ENCODE data around the gene OBI1. TPM values are rescaled to one million over a fixed set of nuclear protein-coding genes. Genes with fewer than 3 reads are reported as not detected.

The OBI1 gene
- total RNA-seq, 1 experiment from 2014 or later = 7.9 TPM

- DNase-seq (no peak), ATAC-seq (no peak)
- H3K79me2 ChIP-seq (ENCODE audit: low read length) = peaks cover 87% of the 10 kb centered on the region
- no peak overlapping the region for H3K27ac ChIP-seq (ENCODE audit: low read length)
- H3K4me1 ChIP-seq (ENCODE audit: insufficient read depth, low read length) = peaks cover 6% of the 10 kb centered on the region; the same call in 1 of the 2 replicates
- H2AFZ ChIP-seq (ENCODE audit: low read length) = no peak overlapping the region
- ChIA-PET CTCF (no interaction called here), POLR2A (ENCODE audit: unreplicated experiment) (no interaction called here)
- TF ChIP-seq EZH2phosphoT487 (IDR thresholded peaks at IDR 0.05; ENCODE audit: borderline replicate concordance, low read length) = no peak
- TF ChIP-seq EZH2 (IDR thresholded peaks at IDR 0.05; ENCODE audit: low read length, unreplicated experiment) = no peak
- TF ChIP-seq, protein P1, sequence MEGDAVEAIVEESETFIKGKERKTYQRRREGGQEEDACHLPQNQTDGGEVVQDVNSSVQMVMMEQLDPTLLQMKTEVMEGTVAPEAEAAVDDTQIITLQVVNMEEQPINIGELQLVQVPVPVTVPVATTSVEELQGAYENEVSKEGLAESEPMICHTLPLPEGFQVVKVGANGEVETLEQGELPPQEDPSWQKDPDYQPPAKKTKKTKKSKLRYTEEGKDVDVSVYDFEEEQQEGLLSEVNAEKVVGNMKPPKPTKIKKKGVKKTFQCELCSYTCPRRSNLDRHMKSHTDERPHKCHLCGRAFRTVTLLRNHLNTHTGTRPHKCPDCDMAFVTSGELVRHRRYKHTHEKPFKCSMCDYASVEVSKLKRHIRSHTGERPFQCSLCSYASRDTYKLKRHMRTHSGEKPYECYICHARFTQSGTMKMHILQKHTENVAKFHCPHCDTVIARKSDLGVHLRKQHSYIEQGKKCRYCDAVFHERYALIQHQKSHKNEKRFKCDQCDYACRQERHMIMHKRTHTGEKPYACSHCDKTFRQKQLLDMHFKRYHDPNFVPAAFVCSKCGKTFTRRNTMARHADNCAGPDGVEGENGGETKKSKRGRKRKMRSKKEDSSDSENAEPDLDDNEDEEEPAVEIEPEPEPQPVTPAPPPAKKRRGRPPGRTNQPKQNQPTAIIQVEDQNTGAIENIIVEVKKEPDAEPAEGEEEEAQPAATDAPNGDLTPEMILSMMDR (conservative IDR thresholded peaks at IDR 0.05; ENCODE audit: low read depth, low read length) = no peak
- H3K9ac ChIP-seq (ENCODE audit: low read length) = no peak overlapping the region
- H3K36me3 ChIP-seq (ENCODE audit: low read depth, low read length) = no peaks in the 10 kb centered on the region; the same call in 1 of the 2 replicates
- no peaks in the 10 kb centered on the region for H3F3A ChIP-seq (ENCODE audit: low read length, unreplicated experiment)
- peaks cover 28% of the 10 kb centered on the region for H4K20me1 ChIP-seq (ENCODE audit: low read length)
- no peaks in the 10 kb centered on the region for H3K9me2 ChIP-seq (replicated peaks; ENCODE audit: low read length)
- H3K4me2 ChIP-seq (ENCODE audit: low read length) = no peak overlapping the region
- no peaks in the 10 kb centered on the region for H3K9me3 ChIP-seq (ENCODE audit: low read length)
- H3K27me3 ChIP-seq (ENCODE audit: low read length) = no peaks in the 10 kb centered on the region
- intact Hi-C loops (cut with micrococcal nuclease) = loop anchor here (5.0 kb wide), 1 partner anchor 52 kb away; no protein-coding TSS in a partner anchor
- no TSS peak for BruUV-seq (replicated peaks)
- no peak overlapping the region for H3K4me3 ChIP-seq (ENCODE audit: low read length)
These were observed 3.9 kb downstream of the OBI1 start for GRCh38 chr13:78655007-78655406.

GRCh38 chr13:78652651-78653050, 6.3 kb downstream of the OBI1 start:
- Histone ChIP-seq H3K4me2 (ENCODE audit: low read length) (no peak overlapping the region), H3K27ac (ENCODE audit: low read length) (no peak overlapping the region), H3F3A (ENCODE audit: low read length, unreplicated experiment) (no peaks in the 10 kb centered on the region), H4K20me1 (ENCODE audit: low read length) (peaks cover 34% of the 10 kb centered on the region), H3K36me3 (ENCODE audit: low read depth, low read length) (no peaks in the 10 kb centered on the region; the same call in 1 of the 2 replicates), H3K27me3 (ENCODE audit: low read length) (no peaks in the 10 kb centered on the region), H3K9me3 (ENCODE audit: low read length) (no peaks in the 10 kb centered on the region), H3K9ac (ENCODE audit: low read length) (no peak overlapping the region), H3K4me3 (ENCODE audit: low read length) (no peak overlapping the region), H3K4me1 (ENCODE audit: insufficient read depth, low read length) (no peaks in the 10 kb centered on the region), H2AFZ (ENCODE audit: low read length) (no peak overlapping the region), H3K9me2 (replicated peaks; ENCODE audit: low read length) (no peaks in the 10 kb centered on the region), H3K79me2 (ENCODE audit: low read length) (peaks cover 98% of the 10 kb centered on the region)
- DNase-seq = no peak
- ChIA-PET CTCF (no interaction called here), POLR2A (ENCODE audit: unreplicated experiment) (no interaction called here)
- no peak for ATAC-seq
- intact Hi-C loops (cut with micrococcal nuclease) = no loop called here
- TF ChIP-seq EZH2phosphoT487 (IDR thresholded peaks at IDR 0.05; ENCODE audit: borderline replicate concordance, low read length) (no peak), EZH2 (IDR thresholded peaks at IDR 0.05; ENCODE audit: low read length, unreplicated experiment) (no peak)
- TF ChIP-seq, protein P1 (conservative IDR thresholded peaks at IDR 0.05; ENCODE audit: low read depth, low read length) = no peak
- BruUV-seq (replicated peaks) = no TSS peak

DNA sequence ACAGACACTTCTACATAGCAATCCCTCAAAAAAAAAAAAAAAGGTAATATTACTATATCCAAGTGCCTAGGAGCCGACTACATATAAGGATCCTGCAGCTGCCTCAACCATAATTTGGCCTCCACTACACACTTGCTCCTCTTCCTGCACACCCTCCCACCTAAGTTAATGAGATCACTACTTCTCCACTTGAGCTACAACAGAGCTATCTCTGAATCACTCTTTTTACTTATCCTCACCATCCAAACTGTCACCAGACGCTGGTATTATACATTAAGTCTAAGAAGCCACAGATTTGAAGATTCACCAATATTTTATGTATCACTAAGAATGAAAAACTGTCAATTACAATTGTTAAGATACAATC, 8.3 kb downstream of the OBI1 start:
- ATAC-seq (no peak), DNase-seq (no peak)
- CTCF ChIA-PET = no interaction called here
- Histone ChIP-seq H3K9me2 (replicated peaks; ENCODE audit: low read length) (no peaks in the 10 kb centered on the region), H3K4me1 (ENCODE audit: insufficient read depth, low read length) (no peaks in the 10 kb centered on the region), H3F3A (ENCODE audit: low read length, unreplicated experiment) (no peaks in the 10 kb centered on the region), H3K27ac (ENCODE audit: low read length) (no peak overlapping the region), H3K4me3 (ENCODE audit: low read length) (no peak overlapping the region), H3K79me2 (ENCODE audit: low read length) (peaks cover 100% of the 10 kb centered on the region), H4K20me1 (ENCODE audit: low read length) (peaks cover 30% of the 10 kb centered on the region), H3K27me3 (ENCODE audit: low read length) (no peaks in the 10 kb centered on the region), H3K36me3 (ENCODE audit: low read depth, low read length) (no peaks in the 10 kb centered on the region; the same call in 1 of the 2 replicates), H2AFZ (ENCODE audit: low read length) (no peak overlapping the region), H3K9me3 (ENCODE audit: low read length) (no peaks in the 10 kb centered on the region), H3K9ac (ENCODE audit: low read length) (no peak overlapping the region), H3K4me2 (ENCODE audit: low read length) (no peak overlapping the region)
- POLR2A ChIA-PET (ENCODE audit: unreplicated experiment) = interaction anchor here (0.5 kb wide), 1 partner anchor 56 kb away, joined by 3 read pairs; no protein-coding TSS in a partner anchor
- no TSS peak for BruUV-seq (replicated peaks)
- TF ChIP-seq EZH2phosphoT487 (IDR thresholded peaks at IDR 0.05; ENCODE audit: borderline replicate concordance, low read length) (no peak), EZH2 (IDR thresholded peaks at IDR 0.05; ENCODE audit: low read length, unreplicated experiment) (no peak)
- TF ChIP-seq, protein P1 (conservative IDR thresholded peaks at IDR 0.05; ENCODE audit: low read depth, low read length) = no peak
- intact Hi-C loops (cut with micrococcal nuclease) = no loop called here

Data from PC-3 (cell line).